PC-3 (cell line): ENCODE results near the gene SLC8A1. TPM values are rescaled to one million over a fixed set of nuclear protein-coding genes. Genes with fewer than 3 reads are reported as not detected.

Experiments
- ATAC-seq: fragments of 200-7000 bp; cut with Tn5 transposase; 2 replicates; pipeline ENCODE4 v1.9.1; 2020; ENCODE audit warnings: mild to moderate bottlenecking, moderate library complexity
- BruUV-seq: library from RNA; stranded (reverse); fragments of 400-500 nt; replicated peaks from 2 replicates; lab custom pipeline; 2021; lab: Mats Ljungman, UMichigan
- CTCF ChIA-PET: fragments of 300-600 bp; sonication (Branson Sonifier 250); formaldehyde crosslinking; loops from one replicate; lab custom pipeline; 2022; ENCODE audit warnings: antibody characterized with exemption; lab: Charles Lee
- POLR2A ChIA-PET: fragments of 300-600 bp; sonication (Branson Sonifier 250); formaldehyde crosslinking; loops from one replicate; lab custom pipeline; 2022; ENCODE audit warnings: antibody characterized with exemption; ENCODE audit not compliant: unreplicated experiment; lab: Charles Lee
- DNase-seq: peaks from one replicate; pipeline ENCODE4 v3.0.0-alpha.2; 2015
- H2AFZ ChIP-seq: fragments of 300-600 bp; sonication (generic); 2 replicates; pipeline ENCODE4 v1.6.0; 2016; ENCODE audit warnings: antibody characterized with exemption, low read length
- H3F3A ChIP-seq: fragments of 300-600 bp; sonication (generic); one replicate; pipeline ENCODE4 v1.6.0; 2017; ENCODE audit warnings: antibody characterized with exemption, low read length, control low read depth, mild to moderate bottlenecking; ENCODE audit not compliant: unreplicated experiment
- H3K27ac ChIP-seq: fragments of 300-600 bp; sonication (generic); 2 replicates; pipeline ENCODE4 v1.5.1; 2016; ENCODE audit warnings: mild to moderate bottlenecking, low read length
- H3K27me3 ChIP-seq: fragments of 300-600 bp; sonication (generic); 2 replicates; pipeline ENCODE4 v1.6.1; 2016; ENCODE audit warnings: low read length, mixed read lengths
- H3K36me3 ChIP-seq: fragments of 300-600 bp; sonication (generic); 2 replicates; pipeline ENCODE4 v1.6.1; 2016; ENCODE audit warnings: low read depth, mixed run types, low read length, mixed read lengths
- H3K4me1 ChIP-seq: fragments of 300-600 bp; sonication (generic); 2 replicates; pipeline ENCODE4 v1.5.1; 2016; ENCODE audit warnings: low read length; ENCODE audit not compliant: insufficient read depth
- H3K4me2 ChIP-seq: fragments of 300-600 bp; sonication (generic); 2 replicates; pipeline ENCODE4 v1.6.0; 2016; ENCODE audit warnings: low read length
- H3K4me3 ChIP-seq: fragments of 300-600 bp; sonication (generic); 2 replicates; pipeline ENCODE4 v1.5.1; 2016; ENCODE audit warnings: mild to moderate bottlenecking, low read length, mixed read lengths
- H3K79me2 ChIP-seq: fragments of 300-600 bp; sonication (generic); 2 replicates; pipeline ENCODE4 v1.6.1; 2017; ENCODE audit warnings: low read length, mixed read lengths
- H3K9ac ChIP-seq: fragments of 300-600 bp; sonication (generic); 2 replicates; pipeline ENCODE4 v1.6.0; 2016; ENCODE audit warnings: mild to moderate bottlenecking, low read length
- H3K9me2 ChIP-seq: fragments of 300-600 bp; sonication (generic); replicated peaks from 2 replicates; pipeline ENCODE4 v1.6.1; 2016; ENCODE audit warnings: mixed run types, low read length, mixed read lengths
- H3K9me3 ChIP-seq: fragments of 300-600 bp; sonication (generic); 2 replicates; pipeline ENCODE4 v1.6.1; 2016; ENCODE audit warnings: low read length, mixed read lengths
- H4K20me1 ChIP-seq: fragments of 300-600 bp; sonication (generic); 2 replicates; pipeline ENCODE4 v1.6.1; 2016; ENCODE audit warnings: low read length, mixed read lengths
- CTCF ChIP-seq: fragments of 300-600 bp; sonication (generic); conservative IDR thresholded peaks from 2 replicates; pipeline ENCODE4 v1.5.1; 2017; ENCODE audit warnings: antibody characterized with exemption, low read depth, mild to moderate bottlenecking, low read length
- EZH2 ChIP-seq: fragments of 300-600 bp; sonication (generic); IDR thresholded peaks from one replicate; pipeline ENCODE4 v1.6.1; 2017; ENCODE audit warnings: antibody characterized with exemption, mild to moderate bottlenecking, low read length; ENCODE audit not compliant: unreplicated experiment
- EZH2phosphoT487 ChIP-seq: fragments of 300-600 bp; sonication (generic); IDR thresholded peaks from 2 replicates; pipeline ENCODE4 v1.6.1; 2018; ENCODE audit warnings: mild to moderate bottlenecking, antibody characterized with exemption, low read length, borderline replicate concordance
- intact Hi-C: fragments of 100-400 bp; cut with micrococcal nuclease; formaldehyde crosslinking; loops from 2 replicates; pipeline ENCODE4 v1.9.0; 2023
- total RNA-seq: library from RNA; depleted of rRNA; stranded (reverse); fragments of >200 nt; gene quantifications from 2 replicates; pipeline ENCODE4 v1.2.3, GENCODE V29; 2014

Gene SLC8A1
- total RNA-seq, 1 experiment from 2014 or later: 1.3 TPM

GRCh38 chr2:40160751-40161218 is 291.1 kb downstream of the SLC8A1 start:
- H3K4me2 ChIP-seq: no peak overlapping the region
- H3K9ac ChIP-seq: no peak overlapping the region
- H4K20me1 ChIP-seq: no peaks in the 10 kb centered on the region
- ATAC-seq (no peak), DNase-seq (no peak)
- H3K4me1 ChIP-seq: no peaks in the 10 kb centered on the region
- ChIA-PET POLR2A (no interaction called here), CTCF (no interaction called here)
- TF ChIP-seq CTCF (no peak), EZH2phosphoT487 (no peak), EZH2 (no peak)
- no peaks in the 10 kb centered on the region for H3K79me2 ChIP-seq
- no peaks in the 10 kb centered on the region for H3K9me2 ChIP-seq
- no peaks in the 10 kb centered on the region for H3K27me3 ChIP-seq
- intact Hi-C loops: no loop called here
- H3K9me3 ChIP-seq: no peaks in the 10 kb centered on the region
- no TSS peak for BruUV-seq
- H2AFZ ChIP-seq: no peak overlapping the region
- no peak overlapping the region for H3K4me3 ChIP-seq
- no peaks in the 10 kb centered on the region for H3K36me3 ChIP-seq
- H3F3A ChIP-seq: no peaks in the 10 kb centered on the region
- no peak overlapping the region for H3K27ac ChIP-seq

GRCh38 chr2:40159333-40159732 is 292.6 kb downstream of the SLC8A1 start:
- no peak for TF ChIP-seq EZH2
- DNase-seq (no peak), ATAC-seq (no peak)
- Histone ChIP-seq H3K4me3 (no peak overlapping the region), H3K27me3 (no peaks in the 10 kb centered on the region), H3F3A (no peaks in the 10 kb centered on the region), H3K9ac (no peak overlapping the region), H3K4me1 (no peaks in the 10 kb centered on the region), H3K9me3 (no peaks in the 10 kb centered on the region), H3K36me3 (no peaks in the 10 kb centered on the region), H3K4me2 (no peak overlapping the region), H3K9me2 (no peaks in the 10 kb centered on the region), H3K27ac (no peak overlapping the region), H4K20me1 (no peaks in the 10 kb centered on the region), H3K79me2 (no peaks in the 10 kb centered on the region), H2AFZ (no peak overlapping the region)
- intact Hi-C loops: no loop called here
- POLR2A ChIA-PET: no interaction called here
- BruUV-seq: no TSS peak
- CTCF ChIA-PET: no interaction called here

- CTCF ChIA-PET: no interaction called here
- Histone ChIP-seq H3K79me2 (no peaks in the 10 kb centered on the region), H3K36me3 (no peaks in the 10 kb centered on the region), H3K4me1 (no peaks in the 10 kb centered on the region), H3K4me3 (no peak overlapping the region), H3K27me3 (no peaks in the 10 kb centered on the region), H3F3A (no peaks in the 10 kb centered on the region), H3K9ac (no peak overlapping the region), H3K9me2 (no peaks in the 10 kb centered on the region), H2AFZ (no peak overlapping the region), H3K27ac (no peak overlapping the region), H3K4me2 (no peak overlapping the region), H3K9me3 (no peaks in the 10 kb centered on the region), H4K20me1 (no peaks in the 10 kb centered on the region)
- ATAC-seq (no peak), DNase-seq (no peak)
- BruUV-seq: no TSS peak
- intact Hi-C loops: no loop called here
- POLR2A ChIA-PET: no interaction called here
- no peak for TF ChIP-seq EZH2
- no peak for TF ChIP-seq CTCF
- no peak for TF ChIP-seq EZH2phosphoT487
Observed at GRCh38 chr2:40158781-40159180, 293.1 kb downstream of the SLC8A1 start.
